K562 (cell line): ENCODE results near the gene TOX3. TPM values are rescaled to one million over a fixed set of nuclear protein-coding genes. Genes with fewer than 3 reads are reported as not detected.

Source experiments
- CBX5 ChIP-seq: IDR thresholded peaks from 2 replicates; pipeline ENCODE4 v1.6.1; 2014; ENCODE audit warnings: low read depth, borderline replicate concordance
- ZNF717 ChIP-seq: fragments of 250-450 bp; sonication (Bioruptor Pico); IDR thresholded peaks from 2 replicates; pipeline ENCODE4 v1.5.0; 2021
- polyA plus RNA-seq, 8 experiments: library from polyadenylated mRNA; depleted of rRNA in 4 of 8; stranded (reverse) in 5 of 8; unstranded in 3 of 8; fragments of >200 nt; fragmentation: Nextera tagmentation in 2 of 8; fragmentation: Illumina TruSeq in 1 of 8; extraction: Ambion mirVana in 2 of 8; extraction: Trizol in 1 of 8; gene quantifications; 2 replicates each; pipeline versions ENCODE4 v1.2.1 to v1.2.3, GENCODE V29; 2011 to 2014; ENCODE audit warnings: inconsistent platforms in 1 of 8, missing spikeins in 1 of 8
- total RNA-seq, 7 experiments: library from RNA; depleted of rRNA in 6 of 7; stranded (reverse); fragments of >200 nt in 6 of 7; fragmentation: Illumina TruSeq in 2 of 7; extraction: Trizol in 2 of 7; gene quantifications; 2 replicates each; pipeline versions ENCODE4 v1.2.1 to v1.2.3, GENCODE V29; 2011 to 2021; ENCODE audit warnings: low replicate concordance in 1 of 7
- TF ChIP-seq, protein P1 (sequence below), 2 experiments: fragments of 450-650 bp in 1 of 2; sonication (generic) in 1 of 2; formaldehyde crosslinking in 1 of 2; IDR thresholded peaks; 2 replicates each; pipeline versions ENCODE4 v1.7.1 to v1.9.0; 2016 to 2022; ENCODE audit warnings: inconsistent platforms in 1 of 2, mild to moderate bottlenecking in 1 of 2, missing genetic modification reagents in 1 of 2
- TF ChIP-seq, protein P2 (sequence below): fragments of 250-450 bp; sonication (Bioruptor Pico); IDR thresholded peaks from 2 replicates; pipeline ENCODE4 v1.4.0; 2020

Gene TOX3
- total and polyA plus RNA-seq, 9 of the 15 experiments (the other 6 are each of a cell fraction or from before 2014, with no cell fraction given): not detected

DNA sequence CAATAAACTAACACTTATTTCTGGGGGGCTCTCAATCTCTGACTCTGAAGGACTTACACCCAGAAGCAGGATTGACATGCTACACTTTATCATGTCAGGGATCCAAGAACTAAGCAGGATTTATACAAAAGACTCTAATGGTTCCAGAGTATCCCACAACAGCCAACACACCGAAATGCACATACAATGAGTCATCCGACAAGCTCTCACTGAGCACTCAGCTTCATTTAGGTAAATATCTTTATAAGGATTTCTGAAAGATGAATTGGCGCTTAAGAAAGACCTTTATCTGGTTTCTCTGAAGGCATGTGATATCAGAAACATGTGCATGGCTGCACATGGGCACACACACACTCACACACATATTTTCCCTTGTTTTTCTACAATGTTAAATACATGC lies 77.2 kb downstream of the TOX3 start (continued):
- TF ChIP-seq, protein P1, sequence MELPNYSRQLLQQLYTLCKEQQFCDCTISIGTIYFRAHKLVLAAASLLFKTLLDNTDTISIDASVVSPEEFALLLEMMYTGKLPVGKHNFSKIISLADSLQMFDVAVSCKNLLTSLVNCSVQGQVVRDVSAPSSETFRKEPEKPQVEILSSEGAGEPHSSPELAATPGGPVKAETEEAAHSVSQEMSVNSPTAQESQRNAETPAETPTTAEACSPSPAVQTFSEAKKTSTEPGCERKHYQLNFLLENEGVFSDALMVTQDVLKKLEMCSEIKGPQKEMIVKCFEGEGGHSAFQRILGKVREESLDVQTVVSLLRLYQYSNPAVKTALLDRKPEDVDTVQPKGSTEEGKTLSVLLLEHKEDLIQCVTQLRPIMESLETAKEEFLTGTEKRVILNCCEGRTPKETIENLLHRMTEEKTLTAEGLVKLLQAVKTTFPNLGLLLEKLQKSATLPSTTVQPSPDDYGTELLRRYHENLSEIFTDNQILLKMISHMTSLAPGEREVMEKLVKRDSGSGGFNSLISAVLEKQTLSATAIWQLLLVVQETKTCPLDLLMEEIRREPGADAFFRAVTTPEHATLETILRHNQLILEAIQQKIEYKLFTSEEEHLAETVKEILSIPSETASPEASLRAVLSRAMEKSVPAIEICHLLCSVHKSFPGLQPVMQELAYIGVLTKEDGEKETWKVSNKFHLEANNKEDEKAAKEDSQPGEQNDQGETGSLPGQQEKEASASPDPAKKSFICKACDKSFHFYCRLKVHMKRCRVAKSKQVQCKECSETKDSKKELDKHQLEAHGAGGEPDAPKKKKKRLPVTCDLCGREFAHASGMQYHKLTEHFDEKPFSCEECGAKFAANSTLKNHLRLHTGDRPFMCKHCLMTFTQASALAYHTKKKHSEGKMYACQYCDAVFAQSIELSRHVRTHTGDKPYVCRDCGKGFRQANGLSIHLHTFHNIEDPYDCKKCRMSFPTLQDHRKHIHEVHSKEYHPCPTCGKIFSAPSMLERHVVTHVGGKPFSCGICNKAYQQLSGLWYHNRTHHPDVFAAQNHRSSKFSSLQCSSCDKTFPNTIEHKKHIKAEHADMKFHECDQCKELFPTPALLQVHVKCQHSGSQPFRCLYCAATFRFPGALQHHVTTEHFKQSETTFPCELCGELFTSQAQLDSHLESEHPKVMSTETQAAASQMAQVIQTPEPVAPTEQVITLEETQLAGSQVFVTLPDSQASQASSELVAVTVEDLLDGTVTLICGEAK (IDR thresholded peaks at IDR 0.05): no peak
- TF ChIP-seq, protein P1 (CRISPR knock-in tag; IDR thresholded peaks at IDR 0.05): no peak
- TF ChIP-seq, protein P2, sequence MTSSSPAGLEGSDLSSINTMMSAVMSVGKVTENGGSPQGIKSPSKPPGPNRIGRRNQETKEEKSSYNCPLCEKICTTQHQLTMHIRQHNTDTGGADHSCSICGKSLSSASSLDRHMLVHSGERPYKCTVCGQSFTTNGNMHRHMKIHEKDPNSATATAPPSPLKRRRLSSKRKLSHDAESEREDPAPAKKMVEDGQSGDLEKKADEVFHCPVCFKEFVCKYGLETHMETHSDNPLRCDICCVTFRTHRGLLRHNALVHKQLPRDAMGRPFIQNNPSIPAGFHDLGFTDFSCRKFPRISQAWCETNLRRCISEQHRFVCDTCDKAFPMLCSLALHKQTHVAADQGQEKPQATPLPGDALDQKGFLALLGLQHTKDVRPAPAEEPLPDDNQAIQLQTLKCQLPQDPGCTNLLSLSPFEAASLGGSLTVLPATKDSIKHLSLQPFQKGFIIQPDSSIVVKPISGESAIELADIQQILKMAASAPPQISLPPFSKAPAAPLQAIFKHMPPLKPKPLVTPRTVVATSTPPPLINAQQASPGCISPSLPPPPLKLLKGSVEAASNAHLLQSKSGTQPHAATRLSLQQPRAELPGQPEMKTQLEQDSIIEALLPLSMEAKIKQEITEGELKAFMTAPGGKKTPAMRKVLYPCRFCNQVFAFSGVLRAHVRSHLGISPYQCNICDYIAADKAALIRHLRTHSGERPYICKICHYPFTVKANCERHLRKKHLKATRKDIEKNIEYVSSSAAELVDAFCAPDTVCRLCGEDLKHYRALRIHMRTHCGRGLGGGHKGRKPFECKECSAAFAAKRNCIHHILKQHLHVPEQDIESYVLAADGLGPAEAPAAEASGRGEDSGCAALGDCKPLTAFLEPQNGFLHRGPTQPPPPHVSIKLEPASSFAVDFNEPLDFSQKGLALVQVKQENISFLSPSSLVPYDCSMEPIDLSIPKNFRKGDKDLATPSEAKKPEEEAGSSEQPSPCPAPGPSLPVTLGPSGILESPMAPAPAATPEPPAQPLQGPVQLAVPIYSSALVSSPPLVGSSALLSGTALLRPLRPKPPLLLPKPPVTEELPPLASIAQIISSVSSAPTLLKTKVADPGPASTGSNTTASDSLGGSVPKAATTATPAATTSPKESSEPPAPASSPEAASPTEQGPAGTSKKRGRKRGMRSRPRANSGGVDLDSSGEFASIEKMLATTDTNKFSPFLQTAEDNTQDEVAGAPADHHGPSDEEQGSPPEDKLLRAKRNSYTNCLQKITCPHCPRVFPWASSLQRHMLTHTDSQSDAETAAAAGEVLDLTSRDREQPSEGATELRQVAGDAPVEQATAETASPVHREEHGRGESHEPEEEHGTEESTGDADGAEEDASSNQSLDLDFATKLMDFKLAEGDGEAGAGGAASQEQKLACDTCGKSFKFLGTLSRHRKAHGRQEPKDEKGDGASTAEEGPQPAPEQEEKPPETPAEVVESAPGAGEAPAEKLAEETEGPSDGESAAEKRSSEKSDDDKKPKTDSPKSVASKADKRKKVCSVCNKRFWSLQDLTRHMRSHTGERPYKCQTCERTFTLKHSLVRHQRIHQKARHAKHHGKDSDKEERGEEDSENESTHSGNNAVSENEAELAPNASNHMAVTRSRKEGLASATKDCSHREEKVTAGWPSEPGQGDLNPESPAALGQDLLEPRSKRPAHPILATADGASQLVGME (CRISPR knock-in tag): no peak
- TF ChIP-seq CBX5: no peak
- TF ChIP-seq ZNF717 (CRISPR knock-in tag): no peak
